Heart right ventricle (tissue), 16 donors: ENCODE measurements around the gene TWF2. TPM values are rescaled to one million over a fixed set of nuclear protein-coding genes. Genes with fewer than 3 reads are reported as not detected.

Experiments used
- ATAC-seq, 8 donors: fragments of 200-7000 bp; cut with Tn5 transposase; one replicate each; pipeline ENCODE4 v1.9.1; 2020; ENCODE audit warnings: mild to moderate bottlenecking in 8 of 8, moderate library complexity in 8 of 8, moderate number of reproducible peaks in 1 of 8
- DNase-seq, 2 donors: peaks; one replicate each; pipeline ENCODE4 v3.0.0-alpha.2; 2020
- H3K27ac ChIP-seq, 10 donors: fragments of 200-600 bp; sonication (generic) in 2 of 10; one replicate each; pipeline versions ENCODE4 v1.5.0 to v1.8.0; 2020 to 2022; ENCODE audit warnings: mild to moderate bottlenecking in 3 of 10
- H3K27me3 ChIP-seq, 7 donors: fragments of 200-600 bp; one replicate each; pipeline ENCODE4 v1.8.0; 2021 to 2022; ENCODE audit warnings: mild to moderate bottlenecking in 2 of 7
- H3K36me3 ChIP-seq, 9 donors: fragments of 200-600 bp; sonication (generic) in 1 of 9; one replicate each; pipeline versions ENCODE4 v1.5.0 to v1.8.0; 2020 to 2022; ENCODE audit warnings: mild to moderate bottlenecking in 2 of 9
- H3K4me1 ChIP-seq, 9 donors: fragments of 200-600 bp; sonication (generic) in 1 of 9; one replicate each; pipeline versions ENCODE4 v1.5.0 to v1.8.0; 2020 to 2022; ENCODE audit warnings: mild to moderate bottlenecking in 4 of 9
- H3K4me3 ChIP-seq, 10 donors: fragments of 200-600 bp; sonication (generic) in 2 of 10; one replicate each; pipeline versions ENCODE4 v1.5.0 to v1.8.0; 2020 to 2022; ENCODE audit warnings: mild to moderate bottlenecking in 7 of 10, moderate library complexity in 2 of 10
- H3K9me3 ChIP-seq, 11 donors: fragments of 200-600 bp in 10 of 11; sonication (generic) in 2 of 11; one replicate each; pipeline versions ENCODE4 v1.5.0 to v1.8.0; 2013 to 2022; ENCODE audit warnings: mild to moderate bottlenecking in 2 of 11, control low read depth in 1 of 11, moderate library complexity in 1 of 11
- CTCF ChIP-seq, 9 donors: fragments of 200-600 bp; sonication (generic) in 2 of 9; IDR thresholded peaks; one replicate each; pipeline versions ENCODE4 v1.5.0 to v1.8.0; 2021 to 2022; ENCODE audit warnings: antibody characterized with exemption in 9 of 9, mild to moderate bottlenecking in 5 of 9, moderate library complexity in 1 of 9
- WGBS, 2 donors: extraction: QIAGEN DNeasy Blood & Tissue Kit; methylation state at CpG; one replicate each; pipeline ENCODE4 v1.1.7; 2013; ENCODE audit warnings: inconsistent platforms in 1 of 2; 5-methylcytosine and 5-hydroxymethylcytosine counted together
- intact Hi-C, 10 donors: fragments of 100-400 bp; cut with DNase I; formaldehyde crosslinking; loops; one replicate each; pipeline versions ENCODE4 v1.11.1 to v1.14.2; 2022
- microRNA-seq, 2 donors: library from miRNA; unstranded; fragments of <30 nt; microRNA quantifications; one replicate each; pipeline ENCODE4 v1.2.0, GENCODE V29; 2021
- polyA plus RNA-seq, 2 donors: library from polyadenylated mRNA; stranded (reverse); fragments of 200-250 nt; gene quantifications; one replicate each; pipeline ENCODE4 v1.2.3, GENCODE V29; 2013
- total RNA-seq, 10 donors: library from RNA; stranded (reverse); fragmentation: NEBNext Ultra II Directional in 3 of 10; extraction: Animal tissue kit (Norgen Biotek cat#: 25700) in 3 of 10; gene quantifications; one replicate each; pipeline versions ENCODE4 v1.2.1 to v1.2.4, GENCODE V29; 2021 to 2023
- donor health status: Arrhythmogenic right ventricular cardiomyopathy.
- donor health status: ischemic (EF 13 %, LVEDD 7.1; RV severe dilation, severe dysfunction).
- donor health status: healthy with polysubstance abuse.
- donor health status: DM: no; HTN: yes; CAD: no.
- donor health status: DM: no; HTN: no; CAD: no.
- donor health status: ischemic (EF 25% LVEDD 6.9; RV normal size, moderate dysfunction).
- donor health status: ischemic (EF 25% LVEDD 5.7; RV mildly dilated, moderate dysfunction).
- donor health status: healthy.
- donor health status: DM: yes; HTN: yes; CAD: no.
- donor health status: Ischemic cardiomyopathy.
- donor health status: ischemic (EF 35%, LVEDD 5.7; RV mildly dilated, moderate dysfunction).
- donor health status: nonischemic (EF 11% LVEDD 7.7; RV severe dilation, severe dysfunction).
- donor health status: DM: yes; HTN: yes; CAD: no.
- donor health status: PGD.
- donor health status: ischemic (EF 29% LVEDD 5.4; RV normal size, mild dysfunction).
- donor health status: nonischemic (EF 23%, LVEDD 6.1; RV moderate dilation, normal function).

Gene TWF2
- total and polyA plus RNA-seq, 12 donors, result 44.7 to 148 (median 96.0) TPM

- Histone ChIP-seq H3K36me3 (no peaks in the 10 kb centered on the region), H3K4me3 (no peak overlapping the region), H3K9me3 (no peaks in the 10 kb centered on the region), H3K27me3 (no peaks in the 10 kb centered on the region), H3K4me1 (peaks cover 4 to 45% (median 29%) of the 10 kb centered on the region in 9 donors), H3K27ac (peak overlapping the region; percentile 31 to 89 (median 73))
- peak; percentile 77 to 94 (median 89) for ATAC-seq
- intact Hi-C loops, result loop anchor here in 1 of 10 donors (5.0 kb wide), 1 partner anchor 33 kb away; no protein-coding TSS in a partner anchor
- whole genome bisulfite sequencing, 2 donors, result 57 to 75% methylated on average over 7 of the region's 7 CpGs
- peak; percentile 45 to 65 for DNase-seq
- no peak for TF ChIP-seq CTCF (IDR thresholded peaks at IDR 0.05)
Observed at GRCh38 chr3:52183786-52184445, 55.0 kb downstream of the TWF2 start.

DNA sequence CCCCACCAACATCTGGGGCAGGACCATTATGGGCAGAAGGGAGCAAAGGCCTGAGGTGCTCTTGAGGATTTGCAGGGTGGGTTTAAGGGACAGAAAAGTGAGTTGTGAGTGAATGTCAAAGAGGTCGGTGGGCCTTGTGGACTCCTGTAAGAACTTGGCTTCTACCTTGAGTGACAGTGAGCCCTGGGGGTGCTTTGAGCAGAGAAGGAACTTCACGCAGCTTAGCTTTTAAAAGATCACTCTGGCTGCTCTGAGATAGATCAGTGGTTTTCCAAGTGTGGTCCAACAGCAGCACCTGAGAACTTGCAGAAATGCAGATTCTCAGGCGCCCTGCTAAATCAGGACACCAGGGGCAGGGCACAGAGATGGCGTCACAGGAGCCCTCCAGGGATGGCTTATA is 56.3 kb downstream of the TWF2 start:
- no peaks in the 10 kb centered on the region for H3K36me3 ChIP-seq
- H3K9me3 ChIP-seq, result no peaks in the 10 kb centered on the region
- no peaks in the 10 kb centered on the region for H3K27me3 ChIP-seq
- no peak for TF ChIP-seq CTCF (IDR thresholded peaks at IDR 0.05)
- intact Hi-C loops, result loop anchor here in 1 of 10 donors (5.0 kb wide), 1 partner anchor 35 kb away; no protein-coding TSS in a partner anchor
- peak overlapping the region in 9 of 10 donors; percentile 10 to 89 (median 67) for H3K27ac ChIP-seq
- ATAC-seq (no peak), DNase-seq (no peak)
- H3K4me1 ChIP-seq, result peaks cover 4 to 41% (median 25%) of the 10 kb centered on the region in 9 donors
- 94 to 95% methylated on average over 4 of the region's 4 CpGs for whole genome bisulfite sequencing, 2 donors
- H3K4me3 ChIP-seq, result no peak overlapping the region

- 56 to 67% methylated on average over 5 of the region's 5 CpGs for WGBS, 2 donors
- Histone ChIP-seq H3K27ac (peak overlapping the region in 6 of 10 donors; percentile 10 to 89 (median 72)), H3K9me3 (no peaks in the 10 kb centered on the region)
Observed at GRCh38 chr3:52182196-52182595, 56.8 kb downstream of the TWF2 start.

DNA sequence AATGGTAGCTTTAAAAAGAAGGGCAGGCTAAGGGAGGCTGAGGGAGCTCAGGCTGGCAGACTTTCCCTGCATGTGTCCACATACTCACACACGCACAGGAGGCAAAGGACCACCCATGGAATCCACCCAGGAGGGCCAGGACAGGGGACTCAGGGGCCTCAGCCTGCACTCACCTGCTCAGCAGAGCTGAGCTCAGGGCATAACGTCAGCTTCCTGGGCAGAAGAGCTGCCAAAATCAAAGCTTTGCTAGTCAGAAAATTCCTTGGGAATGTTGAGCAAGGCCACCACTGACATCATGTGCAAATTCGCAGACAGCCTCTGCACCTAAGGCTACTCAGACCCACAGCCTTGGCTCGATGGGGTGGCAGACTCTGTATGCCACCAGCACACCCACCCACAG is 57.4 kb downstream of the TWF2 start:
- Histone ChIP-seq H3K27ac (peak overlapping the region in 6 of 10 donors; percentile 15 to 89 (median 46)), H3K36me3 (no peaks in the 10 kb centered on the region), H3K27me3 (no peaks in the 10 kb centered on the region), H3K4me1 (peaks cover 4 to 41% (median 21%) of the 10 kb centered on the region in 9 donors), H3K4me3 (no peak overlapping the region), H3K9me3 (no peaks in the 10 kb centered on the region)
- TF ChIP-seq CTCF (IDR thresholded peaks at IDR 0.05), result no peak
- no peak for DNase-seq
- intact Hi-C loops, result loop anchor here in 1 of 10 donors (5.0 kb wide), 1 partner anchor 36 kb away; no protein-coding TSS in a partner anchor
- ATAC-seq, result peak in 3 of 8 donors; percentile 8 to 32 (median 20)
- WGBS, 2 donors, result 66 to 69% methylated on average over 4 of the region's 4 CpGs

More at GRCh38 chr3:52182196-52182595, 56.8 kb downstream of the TWF2 start:
- no peak for TF ChIP-seq CTCF (IDR thresholded peaks at IDR 0.05)
- Histone ChIP-seq H3K27me3 (no peaks in the 10 kb centered on the region), H3K4me1 (peaks cover 4 to 41% (median 21%) of the 10 kb centered on the region in 9 donors), H3K4me3 (no peak overlapping the region), H3K36me3 (no peaks in the 10 kb centered on the region)
- ATAC-seq (peak in 5 of 8 donors; percentile 9 to 48 (median 37)), DNase-seq (no peak)
- intact Hi-C loops, result loop anchor here in 1 of 10 donors (5.0 kb wide), 1 partner anchor 35 kb away; no protein-coding TSS in a partner anchor

Small RNA genes lying within 50 kb of the gene (microRNA-seq; reads per million reads assigned to microRNA genes)
- gene MIRLET7G, result 58,356 to 60,253 reads per million in 2 donors

Other genes with a start within 250 kb of the TWF2 start
- 100 to 1,000 TPM; 505 to 754 (median 626) TPM for gene RPL29, start 243.3 kb downstream of the TWF2 start, total RNA-seq
- 1,000 to 10,000 TPM; 1,450 to 1,915 TPM for gene RPL29, start 243.3 kb downstream of the TWF2 start, polyA plus RNA-seq
- 10 to 100 TPM; 11.3 to 29.7 (median 15.8) TPM for gene DUSP7, start 182.6 kb downstream of the TWF2 start, total RNA-seq
- 10 to 100 TPM; 10.4 to 19.2 TPM for gene DUSP7, start 182.6 kb downstream of the TWF2 start, polyA plus RNA-seq
- 1 to 10 TPM in 5 of 10 donors, under 1 TPM in 5; 0.60 to 3.5 (median 1.1) TPM for gene POC1A, start 84.7 kb downstream of the TWF2 start, total RNA-seq
- 1 to 10 TPM in 1 of 2 donors, under 1 TPM in 1; 0.44 to 1.9 TPM for gene POC1A, start 84.7 kb downstream of the TWF2 start, polyA plus RNA-seq
- gene ALAS1, start 41.0 kb downstream of the TWF2 start, total RNA-seq, result 100 to 1,000 TPM; 117 to 233 (median 177) TPM
- 10 to 100 TPM; 55.2 to 98.4 TPM for gene ALAS1, start 41.0 kb downstream of the TWF2 start, polyA plus RNA-seq
- under 1 TPM in 8 of 10 donors, not detected in 2; 0.12 to 0.46 (median 0.30) TPM for gene TLR9, start 13.5 kb downstream of the TWF2 start, total RNA-seq
- under 1 TPM in 1 of 2 donors, not detected in 1; 0.06 TPM for gene TLR9, start 13.5 kb downstream of the TWF2 start, polyA plus RNA-seq
- gene PPM1M, start 6.6 kb upstream of the TWF2 start, total RNA-seq, result 10 to 100 TPM in 2 of 10 donors, 1 to 10 TPM in 8; 5.2 to 17.6 (median 7.9) TPM
- gene PPM1M, start 6.6 kb upstream of the TWF2 start, polyA plus RNA-seq, result 10 to 100 TPM in 1 of 2 donors, 1 to 10 TPM in 1; 6.4 to 11.1 TPM
- 10 to 100 TPM; 59.0 to 78.4 (median 71.6) TPM for gene WDR82, start 39.5 kb upstream of the TWF2 start, total RNA-seq
- gene WDR82, start 39.5 kb upstream of the TWF2 start, polyA plus RNA-seq, result 10 to 100 TPM; 19.3 to 33.5 TPM
- 1 to 10 TPM; 4.3 to 9.2 (median 4.9) TPM for gene GLYCTK, start 48.7 kb upstream of the TWF2 start, total RNA-seq
- 1 to 10 TPM; 6.7 to 8.4 TPM for gene GLYCTK, start 48.7 kb upstream of the TWF2 start, polyA plus RNA-seq
- gene DNAH1, start 77.2 kb upstream of the TWF2 start, total RNA-seq, result 1 to 10 TPM; 1.5 to 5.9 (median 2.8) TPM
- 1 to 10 TPM in 1 of 2 donors, under 1 TPM in 1; 0.99 to 6.4 TPM for gene DNAH1, start 77.2 kb upstream of the TWF2 start, polyA plus RNA-seq
- 10 to 100 TPM; 37.1 to 58.2 (median 46.1) TPM for gene BAP1, start 170.8 kb upstream of the TWF2 start, total RNA-seq
- 10 to 100 TPM; 50.6 to 51.6 TPM for gene BAP1, start 170.8 kb upstream of the TWF2 start, polyA plus RNA-seq
- 10 to 100 TPM; 11.5 to 26.3 (median 22.4) TPM for gene PHF7, start 171.5 kb upstream of the TWF2 start, total RNA-seq
- 1 to 10 TPM; 1.9 to 6.0 TPM for gene PHF7, start 171.5 kb upstream of the TWF2 start, polyA plus RNA-seq
- 10 to 100 TPM in 9 of 10 donors, 1 to 10 TPM in 1; 8.3 to 17.8 (median 16.2) TPM for gene SEMA3G, start 205.9 kb upstream of the TWF2 start, total RNA-seq
- gene SEMA3G, start 205.9 kb upstream of the TWF2 start, polyA plus RNA-seq, result 10 to 100 TPM; 12.1 to 13.1 TPM
- gene TNNC1, start 214.9 kb upstream of the TWF2 start, total RNA-seq, result 1,000 to 10,000 TPM; 6,035 to 9,296 (median 8,226) TPM
- gene TNNC1, start 214.9 kb upstream of the TWF2 start, polyA plus RNA-seq, result over 10,000 TPM in 1 of 2 donors, 1,000 to 10,000 TPM in 1; 9,937 to 18,066 TPM
- gene NISCH, start 216.4 kb upstream of the TWF2 start, total RNA-seq, result 10 to 100 TPM; 35.3 to 56.3 (median 41.9) TPM
- 10 to 100 TPM; 24.0 to 53.6 TPM for gene NISCH, start 216.4 kb upstream of the TWF2 start, polyA plus RNA-seq